Esophagus squamous epithelium (tissue), 4 donors: ENCODE data around the gene NUP210L.

ENCODE experiments used
- CTCF ChIP-seq, 6 experiments: fragments of 450-650 bp in 4 of 6; fragments of 200-600 bp in 2 of 6; sonication (generic) in 2 of 6; IDR thresholded peaks; one replicate each; pipeline ENCODE4 v1.5.1; 2016 to 2019; ENCODE audit warnings: antibody characterized with exemption in 6 of 6, mild to moderate bottlenecking in 4 of 6, moderate library complexity in 4 of 6
- POLR2A ChIP-seq, 4 donors: fragments of 450-650 bp; IDR thresholded peaks; one replicate each; pipeline ENCODE4 v1.6.1; 2017; ENCODE audit warnings: antibody characterized with exemption in 4 of 4, mild to moderate bottlenecking in 4 of 4, moderate library complexity in 3 of 4

- TF ChIP-seq CTCF (IDR thresholded peaks at IDR 0.05) = no peak
- TF ChIP-seq POLR2A (IDR thresholded peaks at IDR 0.05) = no peak
Observed at GRCh38 chr1:154155251-154155650, 378 bp upstream of the NUP210L start.
